H9 (cell line): ENCODE measurements around the gene RNF220. TPM values are rescaled to one million over a fixed set of nuclear protein-coding genes. Genes with fewer than 3 reads are reported as not detected.

Experiments used
- DNase-seq: peaks from one replicate; pipeline ENCODE4 v3.0.0-alpha.2; 2017
- H2AFZ ChIP-seq: one replicate; pipeline ENCODE4 v1.6.1; 2013; ENCODE audit warnings: mild to moderate bottlenecking, low read length, control low read depth, moderate library complexity
- H2AK5ac ChIP-seq: 2 replicates; pipeline ENCODE4 v1.6.1; 2013; ENCODE audit warnings: low read length, control low read depth, mixed read lengths; ENCODE audit not compliant: insufficient read length
- H2BK120ac ChIP-seq: one replicate; pipeline ENCODE4 v1.6.1; 2013; ENCODE audit warnings: low read depth, mild to moderate bottlenecking, low read length, control low read depth, inconsistent platforms; ENCODE audit not compliant: poor library complexity, severe bottlenecking
- H2BK12ac ChIP-seq: 2 replicates; pipeline ENCODE4 v1.6.1; 2013; ENCODE audit warnings: low read length, control low read depth, mixed read lengths, low read depth; ENCODE audit not compliant: insufficient read length
- H2BK15ac ChIP-seq: 2 replicates; pipeline ENCODE4 v1.6.1; 2013; ENCODE audit warnings: low read depth, low read length, control low read depth
- H2BK20ac ChIP-seq: one replicate; pipeline ENCODE4 v1.6.1; 2013; ENCODE audit warnings: low read depth, mild to moderate bottlenecking, low read length, control low read depth, inconsistent platforms; ENCODE audit not compliant: poor library complexity, severe bottlenecking
- H2BK5ac ChIP-seq: 2 replicates; pipeline ENCODE4 v1.6.1; 2013; ENCODE audit warnings: low read length, control low read depth, mixed read lengths; ENCODE audit not compliant: insufficient read length
- H3K14ac ChIP-seq: 2 replicates; pipeline ENCODE4 v1.6.1; 2013; ENCODE audit warnings: low read length, control low read depth; ENCODE audit not compliant: insufficient read depth
- H3K18ac ChIP-seq: 2 replicates; pipeline ENCODE4 v1.6.1; 2013; ENCODE audit warnings: low read depth, mild to moderate bottlenecking, mixed read lengths, low read length, control low read depth; ENCODE audit not compliant: insufficient read length
- H3K23ac ChIP-seq: 2 replicates; pipeline ENCODE4 v1.6.1; 2013; ENCODE audit warnings: low read length, control low read depth, mixed read lengths, low read depth; ENCODE audit not compliant: insufficient read length
- H3K23me2 ChIP-seq: 2 replicates; pipeline ENCODE4 v1.6.1; 2013; ENCODE audit warnings: low read depth, mild to moderate bottlenecking, mixed read lengths, low read length, control low read depth; ENCODE audit not compliant: insufficient read length, poor library complexity, severe bottlenecking
- H3K27ac ChIP-seq: 2 replicates; pipeline ENCODE4 v1.5.1; 2013; ENCODE audit warnings: low read length, control low read depth, mixed read lengths, low read depth; ENCODE audit not compliant: insufficient read length
- H3K27me3 ChIP-seq: 2 replicates; pipeline ENCODE4 v1.6.1; 2013; ENCODE audit warnings: low read length, control low read depth, inconsistent platforms; ENCODE audit not compliant: insufficient read depth
- H3K4ac ChIP-seq: 2 replicates; pipeline ENCODE4 v1.6.1; 2013; ENCODE audit warnings: low read depth, mild to moderate bottlenecking, control low read depth, inconsistent platforms, low read length, moderate library complexity
- H3K4me1 ChIP-seq: 2 replicates; pipeline ENCODE4 v1.6.1; 2013; ENCODE audit warnings: low read length, control low read depth, inconsistent platforms; ENCODE audit not compliant: insufficient read depth
- H3K4me2 ChIP-seq: 2 replicates; pipeline ENCODE4 v1.6.1; 2013; ENCODE audit warnings: low read length, control low read depth, mixed read lengths; ENCODE audit not compliant: insufficient read length, insufficient read depth
- H3K56ac ChIP-seq: 2 replicates; pipeline ENCODE4 v1.6.1; 2013; ENCODE audit warnings: low read depth, mild to moderate bottlenecking, mixed read lengths, low read length, control low read depth; ENCODE audit not compliant: insufficient read length
- H3K79me1 ChIP-seq: 2 replicates; pipeline ENCODE4 v1.6.1; 2013; ENCODE audit warnings: low read depth, mild to moderate bottlenecking, moderate library complexity, low read length, control low read depth, inconsistent platforms; ENCODE audit not compliant: insufficient read depth, poor library complexity, severe bottlenecking
- H3K79me2 ChIP-seq: 2 replicates; pipeline ENCODE4 v1.6.1; 2013; ENCODE audit warnings: low read length, control low read depth, inconsistent platforms; ENCODE audit not compliant: insufficient read depth
- H3K9ac ChIP-seq: 2 replicates; pipeline ENCODE4 v1.6.1; 2013; ENCODE audit warnings: low read length, control low read depth, mixed read lengths; ENCODE audit not compliant: insufficient read length; ENCODE audit errors: extremely low read depth
- H3K9me3 ChIP-seq: one replicate; pipeline ENCODE4 v1.6.1; 2013; ENCODE audit warnings: low read depth, low read length, inconsistent platforms; ENCODE audit not compliant: control insufficient read depth
- H3T11ph ChIP-seq: one replicate; pipeline ENCODE4 v1.6.1; 2013; ENCODE audit warnings: mild to moderate bottlenecking, low read length, control low read depth, inconsistent platforms
- H4K20me1 ChIP-seq: one replicate; pipeline ENCODE4 v1.6.1; 2013; ENCODE audit not compliant: control insufficient read depth, insufficient read length, insufficient read depth
- H4K5ac ChIP-seq: 2 replicates; pipeline ENCODE4 v1.6.1; 2013; ENCODE audit warnings: low read depth, mild to moderate bottlenecking, mixed read lengths, low read length, control low read depth; ENCODE audit not compliant: insufficient read length
- H4K8ac ChIP-seq: replicated peaks from 2 replicates; pipeline ENCODE4 v1.6.1; 2013; ENCODE audit warnings: low read length, control low read depth, mixed read lengths, low read depth; ENCODE audit not compliant: insufficient read length
- H4K91ac ChIP-seq: 2 replicates; pipeline ENCODE4 v1.6.1; 2013; ENCODE audit warnings: low read depth, mild to moderate bottlenecking, moderate library complexity, mixed read lengths, low read length, control low read depth; ENCODE audit not compliant: insufficient read length
- H3K27ac Mint-ChIP-seq, 3 experiments: 2 replicates in 2 of 3; 3 replicates in 1 of 3; pipeline ENCODE4 v1.8.0; 2020 to 2021; ENCODE audit warnings: mixed read lengths in 3 of 3, mild to moderate bottlenecking in 1 of 3, moderate library complexity in 1 of 3
- H3K27me3 Mint-ChIP-seq: 2 replicates; pipeline ENCODE4 v1.8.0; 2021; ENCODE audit warnings: low read depth, mild to moderate bottlenecking, moderate library complexity, mixed read lengths
- H3K36me3 Mint-ChIP-seq, 3 experiments: 2 replicates in 2 of 3; 3 replicates in 1 of 3; pipeline ENCODE4 v1.8.0; 2020 to 2021; ENCODE audit warnings: low read depth in 3 of 3, mixed read lengths in 3 of 3; ENCODE audit not compliant: insufficient read depth in 1 of 3
- H3K4me1 Mint-ChIP-seq, 2 experiments: 2 replicates each; pipeline ENCODE4 v1.8.0; 2020; ENCODE audit warnings: mixed read lengths in 2 of 2
- H3K4me3 Mint-ChIP-seq, 2 experiments: 2 replicates in 1 of 2; 3 replicates in 1 of 2; pipeline ENCODE4 v1.8.0; 2020 to 2021; ENCODE audit warnings: mild to moderate bottlenecking in 2 of 2, mixed read lengths in 2 of 2, moderate library complexity in 1 of 2
- H3K9me3 Mint-ChIP-seq, 2 experiments: 2 replicates in 1 of 2; 3 replicates in 1 of 2; pipeline ENCODE4 v1.8.0; 2020; ENCODE audit warnings: mild to moderate bottlenecking in 2 of 2, mixed read lengths in 2 of 2, moderate library complexity in 1 of 2
- CTCF ChIP-seq: fragments of 200-600 bp; sonication (generic); conservative IDR thresholded peaks from 3 replicates; pipeline ENCODE4 v1.8.0; 2021; ENCODE audit warnings: antibody characterized with exemption, mild to moderate bottlenecking
- WGBS: extraction: QIAGEN DNeasy Blood & Tissue Kit; methylation state at CpG from one replicate; pipeline ENCODE4 v1.1.7; 2013; ENCODE audit warnings: missing lambda C conversion rate, low lambda C conversion rate, mixed read lengths; ENCODE audit not compliant: insufficient read length; ENCODE audit errors: extremely low coverage; 5-methylcytosine and 5-hydroxymethylcytosine counted together
- total RNA-seq: library from RNA; stranded (reverse); gene quantifications from 2 replicates; pipeline ENCODE4 v1.2.1, GENCODE V29; 2021

The RNF220 gene
- total RNA-seq, 1 experiment from 2014 or later = 109 TPM

DNA sequence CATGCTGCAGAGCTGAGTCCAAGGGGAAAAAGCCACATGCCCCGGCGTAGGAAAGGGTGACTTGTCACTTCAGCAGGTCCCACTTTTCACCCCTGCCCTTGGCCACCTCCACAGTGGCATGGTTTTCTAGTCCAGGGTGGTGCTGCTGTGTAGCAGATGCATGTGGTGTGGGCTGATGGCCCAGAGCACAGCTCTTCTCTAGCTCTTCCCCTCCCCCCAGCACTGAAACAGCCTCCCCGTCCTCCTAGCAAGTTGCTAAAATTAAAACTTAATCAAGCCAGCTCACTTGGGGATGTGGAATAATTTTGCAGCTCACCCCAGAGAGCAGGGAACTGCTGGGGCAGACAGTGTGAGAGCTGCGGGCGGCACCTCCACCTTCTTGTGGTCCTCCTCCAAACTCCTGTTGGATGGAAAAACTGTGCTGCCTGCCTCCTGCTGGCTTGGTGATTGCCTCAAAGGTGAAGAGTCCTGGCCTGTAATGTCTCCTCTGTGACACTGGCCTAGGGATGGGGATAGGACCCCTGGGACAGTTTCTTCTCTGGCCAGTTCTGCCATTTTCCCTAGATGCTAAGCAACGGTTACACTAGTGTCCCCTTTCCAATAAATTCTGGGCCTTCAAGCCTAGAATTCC lies 91.6 kb downstream of the RNF220 start:
- no CpG with 5 or more reads among the region's 6 CpGs for WGBS
- Histone ChIP-seq H2AK5ac (no peak overlapping the region), H3K23ac (no peak overlapping the region), H3K79me1 (no peaks in the 10 kb centered on the region), H2BK20ac (no peak overlapping the region), H4K20me1 (no peaks in the 10 kb centered on the region), H3K56ac (no peak overlapping the region), H2BK12ac (no peak overlapping the region), H2BK5ac (no peak overlapping the region), H2BK120ac (no peak overlapping the region), H3K23me2 (peaks cover 7% of the 10 kb centered on the region), H3K4me2 (no peak overlapping the region), H3K9ac (no peak overlapping the region), H3K79me2 (no peaks in the 10 kb centered on the region), H3K27me3 (peaks cover 6% of the 10 kb centered on the region; the same call in 1 of the 2 replicates), H3K27ac (no peak overlapping the region), H4K91ac (no peak overlapping the region), H3K18ac (no peak overlapping the region), H3K9me3 (no peaks in the 10 kb centered on the region), H4K8ac (no peak overlapping the region), H4K5ac (no peak overlapping the region), H3K4me1 (peaks cover 3% of the 10 kb centered on the region; the same call in 1 of the 2 replicates), H2BK15ac (no peak overlapping the region), H2AFZ (no peak overlapping the region), H3T11ph (no peak overlapping the region), H3K4ac (no peak overlapping the region), H3K14ac (no peak overlapping the region)
- no peak for DNase-seq
- H3K27ac Mint-ChIP-seq = no peak overlapping the region
- peaks cover 13% of the 10 kb centered on the region for H3K27me3 Mint-ChIP-seq
- H3K36me3 Mint-ChIP-seq = no peaks in the 10 kb centered on the region
- no peak for TF ChIP-seq CTCF
- no peaks in the 10 kb centered on the region for H3K9me3 Mint-ChIP-seq
- no peak overlapping the region for H3K4me3 Mint-ChIP-seq
- H3K4me1 Mint-ChIP-seq = peaks cover 6 to 16% of the 10 kb centered on the region in 2 experiments
